Sigmoid colon (tissue), 7 donors: ENCODE measurements around the gene FYN. TPM values are rescaled to one million over a fixed set of nuclear protein-coding genes. Genes with fewer than 3 reads are reported as not detected.

Experiments used
- DNase-seq: peaks from one replicate; pipeline ENCODE4 v3.0.0-alpha.2; 2019
- H3K27ac ChIP-seq, 4 donors: fragments of 200-600 bp; sonication (generic); one replicate each; pipeline ENCODE4 v1.5.1; 2016 to 2019; ENCODE audit warnings: mild to moderate bottlenecking in 1 of 4
- H3K27me3 ChIP-seq, 3 donors: fragments of 200-600 bp; sonication (generic); one replicate each; pipeline ENCODE4 v1.5.1; 2019; ENCODE audit warnings: mild to moderate bottlenecking in 1 of 3
- H3K36me3 ChIP-seq, 4 donors: fragments of 200-600 bp; sonication (generic); one replicate each; pipeline ENCODE4 v1.5.1; 2016 to 2019
- H3K4me1 ChIP-seq, 4 donors: fragments of 200-600 bp; sonication (generic); one replicate each; pipeline ENCODE4 v1.5.1; 2017 to 2019
- H3K4me3 ChIP-seq, 4 donors: fragments of 200-600 bp; sonication (generic); one replicate each; pipeline ENCODE4 v1.5.1; 2017 to 2019; ENCODE audit warnings: mild to moderate bottlenecking in 2 of 4, moderate library complexity in 1 of 4
- H3K9me3 ChIP-seq, 4 donors: fragments of 200-600 bp in 3 of 4; sonication (generic) in 3 of 4; one replicate each; pipeline versions ENCODE4 v1.5.1 to v1.6.1; 2013 to 2019
- CTCF ChIP-seq, 4 experiments: fragments of 450-650 bp in 3 of 4; fragments of 200-600 bp in 1 of 4; IDR thresholded peaks; one replicate each; pipeline ENCODE4 v1.5.1; 2016 to 2019; ENCODE audit warnings: antibody characterized with exemption in 4 of 4, mild to moderate bottlenecking in 3 of 4, moderate library complexity in 2 of 4
- EP300 ChIP-seq, 4 donors: sonication (generic); formaldehyde crosslinking; IDR thresholded peaks; one replicate each; pipeline ENCODE4 v1.6.1; 2017; ENCODE audit warnings: antibody characterized with exemption in 4 of 4
- POLR2A ChIP-seq, 2 donors: fragments of 450-650 bp; IDR thresholded peaks; one replicate each; pipeline ENCODE4 v1.6.1; 2016; ENCODE audit warnings: antibody characterized with exemption in 2 of 2, mild to moderate bottlenecking in 2 of 2, moderate library complexity in 2 of 2
- POLR2AphosphoS5 ChIP-seq, 4 donors: sonication (generic); formaldehyde crosslinking; IDR thresholded peaks; one replicate each; pipeline ENCODE4 v1.6.1; 2017; ENCODE audit warnings: antibody characterized with exemption in 4 of 4
- WGBS, 2 donors: extraction: QIAGEN DNeasy Blood & Tissue Kit; methylation state at CpG; one replicate each; pipeline ENCODE4 v1.1.7; 2013; 5-methylcytosine and 5-hydroxymethylcytosine counted together
- intact Hi-C: fragments of 100-400 bp; cut with DNase I; formaldehyde crosslinking; loops from one replicate; pipeline ENCODE4 v1.15.1; 2023
- polyA plus RNA-seq, 3 donors: library from polyadenylated mRNA; stranded (reverse); fragments of 200-250 nt; gene quantifications; one replicate each; pipeline ENCODE4 v1.2.3, GENCODE V29; 2013
- total RNA-seq, 4 donors: library from RNA; depleted of rRNA; stranded (reverse); fragments of >200 nt; gene quantifications; one replicate each; pipeline ENCODE4 v1.1.0, GENCODE V29; 2016
- donor health status: healthy with polysubstance abuse.
- donor health status: Bipolar disorder and iron deficiency.
- donor health status: healthy.

The FYN gene
- total and polyA plus RNA-seq, 7 donors: 2.3 to 81.4 (median 56.9) TPM

DNA sequence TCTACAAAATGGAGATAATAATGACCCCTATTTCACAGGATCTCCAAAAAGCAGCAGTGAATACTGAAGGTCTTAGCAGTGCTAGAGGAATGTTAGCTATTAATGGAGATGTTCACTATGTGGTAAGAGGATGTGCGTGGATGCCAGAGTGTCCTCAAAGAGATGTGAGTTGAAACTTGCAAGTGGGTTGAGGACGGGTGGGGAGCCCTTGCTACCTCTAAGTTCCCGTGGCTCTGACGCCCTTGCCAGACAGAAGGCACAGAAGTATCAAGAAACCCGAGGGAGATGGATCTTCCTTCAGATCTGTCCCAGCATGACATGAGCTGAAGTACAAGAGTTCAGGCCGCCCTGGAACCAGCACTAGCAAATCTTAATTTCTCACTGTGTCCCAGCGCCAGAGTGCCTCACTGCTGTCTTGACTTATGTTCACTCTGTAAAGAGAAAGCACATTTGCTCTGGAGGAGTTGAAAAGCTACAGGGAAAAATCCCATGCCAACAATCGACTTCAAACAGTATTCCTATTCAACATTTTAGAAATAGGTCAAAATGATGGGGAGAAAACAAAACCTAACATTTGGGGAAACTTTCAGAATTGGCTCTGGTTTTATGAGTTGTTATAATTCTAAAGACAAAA lies 59.5 kb downstream of the FYN start:
- no peak overlapping the region for H3K4me3 ChIP-seq
- 84 to 90% methylated on average over 8 of the region's 8 CpGs for WGBS, 2 donors
- DNase-seq: no peak
- intact Hi-C loops: no loop called here
- H3K27ac ChIP-seq: no peak overlapping the region
- H3K4me1 ChIP-seq: peaks cover 0 to 13% (median 6%) of the 10 kb centered on the region in 4 donors
- H3K9me3 ChIP-seq: no peaks in the 10 kb centered on the region
- no peaks in the 10 kb centered on the region for H3K27me3 ChIP-seq
- no peaks in the 10 kb centered on the region for H3K36me3 ChIP-seq
- TF ChIP-seq POLR2AphosphoS5 (IDR thresholded peaks at IDR 0.05) (no peak), CTCF (IDR thresholded peaks at IDR 0.05) (no peak), POLR2A (IDR thresholded peaks at IDR 0.05) (no peak), EP300 (IDR thresholded peaks at IDR 0.05) (no peak)

- H3K27ac ChIP-seq: no peak overlapping the region
- no peaks in the 10 kb centered on the region for H3K27me3 ChIP-seq
- no peak for DNase-seq
- intact Hi-C loops: no loop called here
- H3K36me3 ChIP-seq: no peaks in the 10 kb centered on the region
- TF ChIP-seq CTCF (IDR thresholded peaks at IDR 0.05) (no peak), POLR2A (IDR thresholded peaks at IDR 0.05) (no peak), EP300 (IDR thresholded peaks at IDR 0.05) (no peak), POLR2AphosphoS5 (IDR thresholded peaks at IDR 0.05) (no peak)
- no peaks in the 10 kb centered on the region for H3K9me3 ChIP-seq
- H3K4me3 ChIP-seq: no peak overlapping the region
- H3K4me1 ChIP-seq: peaks cover 0 to 12% (median 4%) of the 10 kb centered on the region in 4 donors
These were observed 60.0 kb downstream of the FYN start for GRCh38 chr6:111813237-111813636.

- TF ChIP-seq CTCF (IDR thresholded peaks at IDR 0.05): no peak
- no peak for TF ChIP-seq POLR2AphosphoS5 (IDR thresholded peaks at IDR 0.05)
- TF ChIP-seq POLR2A (IDR thresholded peaks at IDR 0.05): no peak
- TF ChIP-seq EP300 (IDR thresholded peaks at IDR 0.05): no peak
- no peak overlapping the region for H3K27ac ChIP-seq
- no peak overlapping the region for H3K4me3 ChIP-seq
- H3K27me3 ChIP-seq: no peaks in the 10 kb centered on the region
- H3K4me1 ChIP-seq: peaks cover 0 to 12% (median 4%) of the 10 kb centered on the region in 4 donors
- no peak for DNase-seq
- WGBS, 2 donors: 83 to 88% methylated on average over 8 of the region's 8 CpGs
- intact Hi-C loops: no loop called here
- no peaks in the 10 kb centered on the region for H3K36me3 ChIP-seq
- no peaks in the 10 kb centered on the region for H3K9me3 ChIP-seq
These were observed 60.9 kb downstream of the FYN start for GRCh38 chr6:111812060-111813038.

DNA sequence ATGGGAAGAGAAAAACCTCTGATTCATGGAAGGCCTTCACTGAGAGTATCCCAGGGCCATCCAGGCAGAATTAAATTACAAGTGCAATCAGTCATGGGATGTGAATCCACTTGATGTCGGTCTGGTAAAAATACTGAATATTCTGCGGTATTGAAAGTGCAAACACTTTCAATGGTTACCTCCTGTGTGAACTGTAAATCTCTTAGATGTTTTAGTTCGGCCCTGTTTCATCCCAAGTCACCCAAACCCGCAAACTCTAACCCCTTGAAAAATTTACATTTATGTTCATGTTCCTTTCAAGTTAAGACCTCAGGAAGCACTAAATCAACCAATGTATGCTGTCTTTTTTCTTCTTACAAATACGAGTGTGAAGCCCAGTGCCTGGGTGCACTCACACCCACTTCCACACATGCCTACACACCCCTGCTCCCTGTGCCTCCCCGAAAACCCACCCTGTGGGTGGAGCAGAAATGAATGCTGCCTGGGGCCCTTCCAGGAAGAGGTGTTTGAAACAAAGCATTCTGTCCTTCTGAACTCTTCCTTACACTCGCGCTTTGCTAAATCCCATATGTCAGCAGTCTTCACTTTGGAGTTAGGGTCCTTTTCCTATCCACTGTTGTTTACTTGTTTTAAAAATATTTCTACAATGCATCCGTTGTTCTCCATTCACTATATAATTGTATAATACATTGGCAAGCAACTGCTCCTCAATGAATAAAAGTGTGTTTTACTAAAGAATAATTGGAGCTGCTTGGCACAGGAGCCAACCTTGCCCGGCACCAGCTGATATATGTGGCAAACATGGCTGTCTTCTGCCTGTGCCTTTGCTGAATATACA lies 62.7 kb downstream of the FYN start:
- intact Hi-C loops: no loop called here
- Histone ChIP-seq H3K27ac (no peak overlapping the region), H3K4me3 (no peak overlapping the region), H3K27me3 (no peaks in the 10 kb centered on the region), H3K4me1 (peaks cover 0 to 20% (median 5%) of the 10 kb centered on the region in 4 donors), H3K36me3 (no peaks in the 10 kb centered on the region), H3K9me3 (no peaks in the 10 kb centered on the region)
- no peak for DNase-seq
- WGBS, 2 donors: 73 to 85% methylated on average over 10 of the region's 10 CpGs
- TF ChIP-seq CTCF (IDR thresholded peaks at IDR 0.05): no peak
- TF ChIP-seq POLR2A (IDR thresholded peaks at IDR 0.05): no peak
- TF ChIP-seq EP300 (IDR thresholded peaks at IDR 0.05): no peak
